HepG2 (cell line): Measurements from ENCODE around the gene TRIM44. TPM values are rescaled to one million over a fixed set of nuclear protein-coding genes. Genes with fewer than 3 reads are reported as not detected.
A peak's percentile ranks its signal among the peaks of the same experiment; 100 is the strongest.

Experiments used
- AHR ChIP-seq: IDR thresholded peaks from 2 replicates; pipeline ENCODE4 v1.6.1; 2018; ENCODE audit warnings: missing genetic modification reagents, missing compliant biosample characterization
- MXI1 ChIP-seq: IDR thresholded peaks from 3 replicates; pipeline ENCODE4 v1.6.1; 2012; ENCODE audit warnings: low read depth, low read length, inconsistent platforms, borderline replicate concordance
- NFYC ChIP-seq: IDR thresholded peaks from 2 replicates; pipeline ENCODE4 v1.6.1; 2016; ENCODE audit warnings: missing genetic modification reagents, missing compliant biosample characterization
- PAF1 ChIP-seq: IDR thresholded peaks from 2 replicates; pipeline ENCODE4 v1.6.1; 2016; ENCODE audit warnings: missing genetic modification reagents, missing compliant biosample characterization
- PITX1 ChIP-seq: sonication (generic); formaldehyde crosslinking; IDR thresholded peaks from 2 replicates; pipeline ENCODE4 v1.5.1; 2020; ENCODE audit warnings: mild to moderate bottlenecking, missing genetic modification reagents
- RCOR2 ChIP-seq: IDR thresholded peaks from 2 replicates; pipeline ENCODE4 v1.6.1; 2016; ENCODE audit warnings: missing biosample characterization, missing genetic modification reagents
- TBP ChIP-seq: sonication (generic); formaldehyde crosslinking; IDR thresholded peaks from 2 replicates; pipeline ENCODE4 v1.5.0; 2020; ENCODE audit warnings: missing genetic modification reagents
- ZBTB7A ChIP-seq: sonication (generic); formaldehyde crosslinking; IDR thresholded peaks from 2 replicates; pipeline ENCODE4 v1.8.0; 2022; ENCODE audit warnings: mild to moderate bottlenecking, missing genetic modification reagents
- ZNF101 ChIP-seq: sonication (generic); formaldehyde crosslinking; IDR thresholded peaks from 2 replicates; pipeline ENCODE4 v1.4.0; 2020; ENCODE audit warnings: mild to moderate bottlenecking, low read depth, missing genetic modification reagents, borderline replicate concordance
- ZNF260 ChIP-seq: sonication (generic); formaldehyde crosslinking; IDR thresholded peaks from 2 replicates; pipeline ENCODE4 v1.4.0; 2020; ENCODE audit warnings: missing genetic modification reagents, low read depth, mild to moderate bottlenecking, borderline replicate concordance
- ZNF564 ChIP-seq: sonication (generic); formaldehyde crosslinking; IDR thresholded peaks from 2 replicates; pipeline ENCODE4 v1.8.1; 2023; ENCODE audit warnings: mild to moderate bottlenecking, missing genetic modification reagents
- polyA plus RNA-seq, 8 experiments: library from polyadenylated mRNA; depleted of rRNA in 3 of 8; stranded (reverse) in 7 of 8; unstranded in 1 of 8; fragments of >200 nt; fragmentation: Illumina TruSeq in 4 of 8; extraction: Trizol in 4 of 8; gene quantifications; 2 replicates each; pipeline versions ENCODE4 v1.2.1 to v1.2.3, GENCODE V29; 2011 to 2016; ENCODE audit warnings: low read depth in 4 of 8, missing spikeins in 1 of 8, mixed read lengths in 1 of 8; ENCODE audit not compliant: insufficient read depth in 1 of 8
- total RNA-seq, 5 experiments: library from RNA; depleted of rRNA; stranded (reverse); fragments of >200 nt; fragmentation: Illumina TruSeq; extraction: Trizol; gene quantifications; 2 replicates each; pipeline ENCODE4 v1.2.3, GENCODE V29; 2016; ENCODE audit warnings: low read depth in 1 of 5
- TF ChIP-seq, protein P1 (sequence below), 2 experiments: fragments of 450-650 bp in 1 of 2; sonication (generic) in 1 of 2; formaldehyde crosslinking in 1 of 2; IDR thresholded peaks; 2 replicates each; pipeline versions ENCODE4 v1.6.1 to v1.8.0; 2016 to 2022; ENCODE audit warnings: antibody characterized with exemption in 1 of 2, mild to moderate bottlenecking in 1 of 2, missing genetic modification reagents in 1 of 2
- TF ChIP-seq, protein P2 (sequence below): sonication (generic); formaldehyde crosslinking; IDR thresholded peaks from 2 replicates; pipeline ENCODE4 v1.4.0; 2020; ENCODE audit warnings: missing genetic modification reagents
- TF ChIP-seq, protein P3 (sequence below): sonication (generic); formaldehyde crosslinking; IDR thresholded peaks from 2 replicates; pipeline ENCODE4 v1.4.0; 2020; ENCODE audit warnings: missing genetic modification reagents, mild to moderate bottlenecking, borderline replicate concordance

Gene TRIM44
- total and polyA plus RNA-seq, 2 of the 13 experiments (the other 11 are each of a cell fraction or from before 2014, with no cell fraction given), result 22.7 to 50.3 TPM

DNA sequence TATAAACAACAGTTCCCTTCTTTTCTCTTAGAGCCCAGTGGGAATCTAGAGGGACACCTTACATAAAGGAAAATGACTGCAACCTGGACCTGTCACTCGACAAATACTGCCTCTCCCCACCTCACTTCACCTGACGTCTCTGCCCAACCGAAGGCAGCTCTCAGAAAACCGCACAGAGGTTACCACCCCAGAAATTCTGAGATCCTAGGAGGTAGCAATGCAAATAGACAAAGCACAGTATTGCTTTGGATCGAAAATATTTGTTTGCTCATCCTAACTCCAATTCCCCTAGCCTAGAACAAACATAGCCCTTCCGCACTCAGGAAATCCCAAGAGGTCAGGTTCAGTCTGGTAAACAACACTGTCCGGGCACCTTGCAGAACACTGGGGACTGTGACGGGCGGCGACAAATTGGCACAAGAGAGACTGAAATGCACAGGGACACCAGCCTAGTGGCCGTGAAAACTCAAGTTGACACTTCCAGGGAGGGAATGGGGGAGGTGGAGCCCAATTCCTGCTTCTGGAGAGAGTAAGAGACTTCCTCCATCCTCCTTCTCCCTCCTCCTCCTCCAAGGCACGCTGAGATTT, 420 bp upstream of the TRIM44 start (continued):
- TF ChIP-seq, protein P1, sequence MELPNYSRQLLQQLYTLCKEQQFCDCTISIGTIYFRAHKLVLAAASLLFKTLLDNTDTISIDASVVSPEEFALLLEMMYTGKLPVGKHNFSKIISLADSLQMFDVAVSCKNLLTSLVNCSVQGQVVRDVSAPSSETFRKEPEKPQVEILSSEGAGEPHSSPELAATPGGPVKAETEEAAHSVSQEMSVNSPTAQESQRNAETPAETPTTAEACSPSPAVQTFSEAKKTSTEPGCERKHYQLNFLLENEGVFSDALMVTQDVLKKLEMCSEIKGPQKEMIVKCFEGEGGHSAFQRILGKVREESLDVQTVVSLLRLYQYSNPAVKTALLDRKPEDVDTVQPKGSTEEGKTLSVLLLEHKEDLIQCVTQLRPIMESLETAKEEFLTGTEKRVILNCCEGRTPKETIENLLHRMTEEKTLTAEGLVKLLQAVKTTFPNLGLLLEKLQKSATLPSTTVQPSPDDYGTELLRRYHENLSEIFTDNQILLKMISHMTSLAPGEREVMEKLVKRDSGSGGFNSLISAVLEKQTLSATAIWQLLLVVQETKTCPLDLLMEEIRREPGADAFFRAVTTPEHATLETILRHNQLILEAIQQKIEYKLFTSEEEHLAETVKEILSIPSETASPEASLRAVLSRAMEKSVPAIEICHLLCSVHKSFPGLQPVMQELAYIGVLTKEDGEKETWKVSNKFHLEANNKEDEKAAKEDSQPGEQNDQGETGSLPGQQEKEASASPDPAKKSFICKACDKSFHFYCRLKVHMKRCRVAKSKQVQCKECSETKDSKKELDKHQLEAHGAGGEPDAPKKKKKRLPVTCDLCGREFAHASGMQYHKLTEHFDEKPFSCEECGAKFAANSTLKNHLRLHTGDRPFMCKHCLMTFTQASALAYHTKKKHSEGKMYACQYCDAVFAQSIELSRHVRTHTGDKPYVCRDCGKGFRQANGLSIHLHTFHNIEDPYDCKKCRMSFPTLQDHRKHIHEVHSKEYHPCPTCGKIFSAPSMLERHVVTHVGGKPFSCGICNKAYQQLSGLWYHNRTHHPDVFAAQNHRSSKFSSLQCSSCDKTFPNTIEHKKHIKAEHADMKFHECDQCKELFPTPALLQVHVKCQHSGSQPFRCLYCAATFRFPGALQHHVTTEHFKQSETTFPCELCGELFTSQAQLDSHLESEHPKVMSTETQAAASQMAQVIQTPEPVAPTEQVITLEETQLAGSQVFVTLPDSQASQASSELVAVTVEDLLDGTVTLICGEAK (IDR thresholded peaks at IDR 0.05), result no peak
- TF ChIP-seq, protein P1 (CRISPR knock-in tag; IDR thresholded peaks at IDR 0.05), result no peak
- TF ChIP-seq, protein P2, sequence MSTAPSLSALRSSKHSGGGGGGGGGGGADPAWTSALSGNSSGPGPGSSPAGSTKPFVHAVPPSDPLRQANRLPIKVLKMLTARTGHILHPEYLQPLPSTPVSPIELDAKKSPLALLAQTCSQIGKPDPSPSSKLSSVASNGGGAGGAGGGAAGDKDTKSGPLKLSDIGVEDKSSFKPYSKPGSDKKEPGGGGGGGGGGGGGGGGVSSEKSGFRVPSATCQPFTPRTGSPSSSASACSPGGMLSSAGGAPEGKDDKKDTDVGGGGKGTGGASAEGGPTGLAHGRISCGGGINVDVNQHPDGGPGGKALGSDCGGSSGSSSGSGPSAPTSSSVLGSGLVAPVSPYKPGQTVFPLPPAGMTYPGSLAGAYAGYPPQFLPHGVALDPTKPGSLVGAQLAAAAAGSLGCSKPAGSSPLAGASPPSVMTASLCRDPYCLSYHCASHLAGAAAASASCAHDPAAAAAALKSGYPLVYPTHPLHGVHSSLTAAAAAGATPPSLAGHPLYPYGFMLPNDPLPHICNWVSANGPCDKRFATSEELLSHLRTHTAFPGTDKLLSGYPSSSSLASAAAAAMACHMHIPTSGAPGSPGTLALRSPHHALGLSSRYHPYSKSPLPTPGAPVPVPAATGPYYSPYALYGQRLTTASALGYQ (CRISPR knock-in tag), result peak; percentile 94
- TF ChIP-seq MXI1 (no peak), ZNF564 (CRISPR knock-in tag) (no peak; the same call in 1 of the 2 replicates), PITX1 (CRISPR knock-in tag) (peak; percentile 98), ZNF260 (CRISPR knock-in tag) (no peak), ZBTB7A (no peak), RCOR2 (CRISPR knock-in tag) (peak; percentile 87), AHR (CRISPR knock-in tag) (no peak), PAF1 (no peak), TBP (CRISPR knock-in tag) (no peak), NFYC (CRISPR knock-in tag) (no peak), ZNF101 (CRISPR knock-in tag) (no peak)
- TF ChIP-seq, protein P3, sequence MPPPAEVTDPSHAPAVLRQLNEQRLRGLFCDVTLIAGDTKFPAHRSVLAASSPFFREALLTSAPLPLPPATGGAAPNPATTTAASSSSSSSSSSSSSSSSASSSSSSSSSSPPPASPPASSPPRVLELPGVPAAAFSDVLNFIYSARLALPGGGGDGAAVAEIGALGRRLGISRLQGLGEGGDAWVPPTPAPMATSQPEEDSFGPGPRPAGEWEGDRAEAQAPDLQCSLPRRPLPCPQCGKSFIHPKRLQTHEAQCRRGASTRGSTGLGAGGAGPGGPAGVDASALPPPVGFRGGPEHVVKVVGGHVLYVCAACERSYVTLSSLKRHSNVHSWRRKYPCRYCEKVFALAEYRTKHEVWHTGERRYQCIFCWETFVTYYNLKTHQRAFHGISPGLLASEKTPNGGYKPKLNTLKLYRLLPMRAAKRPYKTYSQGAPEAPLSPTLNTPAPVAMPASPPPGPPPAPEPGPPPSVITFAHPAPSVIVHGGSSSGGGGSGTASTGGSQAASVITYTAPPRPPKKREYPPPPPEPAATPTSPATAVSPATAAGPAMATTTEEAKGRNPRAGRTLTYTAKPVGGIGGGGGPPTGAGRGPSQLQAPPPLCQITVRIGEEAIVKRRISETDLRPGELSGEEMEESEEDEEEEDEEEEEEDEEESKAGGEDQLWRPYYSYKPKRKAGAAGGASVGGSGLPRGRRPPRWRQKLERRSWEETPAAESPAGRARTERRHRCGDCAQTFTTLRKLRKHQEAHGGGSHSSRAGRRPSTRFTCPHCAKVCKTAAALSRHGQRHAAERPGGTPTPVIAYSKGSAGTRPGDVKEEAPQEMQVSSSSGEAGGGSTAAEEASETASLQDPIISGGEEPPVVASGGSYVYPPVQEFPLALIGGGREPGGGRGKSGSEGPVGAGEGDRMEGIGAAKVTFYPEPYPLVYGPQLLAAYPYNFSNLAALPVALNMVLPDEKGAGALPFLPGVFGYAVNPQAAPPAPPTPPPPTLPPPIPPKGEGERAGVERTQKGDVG (CRISPR knock-in tag), result no peak
